SU-DHL-6 (cell line): ENCODE measurements around the gene PXK.
"Not testable (repeated sequence)": the region's sequence is repeated elsewhere in the genome, so short reads cannot be mapped to it uniquely, and the experiment has no call there.

Experiments used
- H2AFZ ChIP-seq: fragments of 200-600 bp; sonication (generic); 2 replicates; pipeline ENCODE4 v1.6.1; 2014; ENCODE audit warnings: low read depth, mild to moderate bottlenecking, moderate library complexity, mixed read lengths, antibody characterized with exemption, low read length; ENCODE audit not compliant: severe bottlenecking
- H3F3A ChIP-seq: fragments of 200-600 bp; shearing (Covaris generic); 2 replicates; pipeline ENCODE4 v1.6.0; 2016; ENCODE audit warnings: antibody characterized with exemption, mild to moderate bottlenecking; ENCODE audit not compliant: insufficient read depth
- H3K27ac ChIP-seq: fragments of 200-600 bp; sonication (generic); 2 replicates; pipeline ENCODE4 v1.5.1; 2016; ENCODE audit warnings: low read depth, mild to moderate bottlenecking, low read length, moderate library complexity, mixed read lengths
- H3K27me3 ChIP-seq: fragments of 200-600 bp; sonication (generic), shearing (Covaris generic); 2 replicates; pipeline ENCODE4 v1.6.0; 2014; ENCODE audit warnings: mild to moderate bottlenecking, low read length
- H3K36me3 ChIP-seq: fragments of 200-600 bp; sonication (generic); 2 replicates; pipeline ENCODE4 v1.6.1; 2014; ENCODE audit warnings: mild to moderate bottlenecking, low read length, mixed read lengths
- H3K4me2 ChIP-seq: fragments of 300-600, 200-600 bp; shearing (Covaris generic), sonication (generic); 2 replicates; pipeline ENCODE4 v1.6.0; 2014; ENCODE audit warnings: low read length, low read depth, mild to moderate bottlenecking; ENCODE audit not compliant: poor library complexity, severe bottlenecking
- H3K4me3 ChIP-seq: fragments of 200-600 bp; sonication (generic); 2 replicates; pipeline ENCODE4 v1.5.1; 2014; ENCODE audit warnings: antibody characterized with exemption, low read length, mild to moderate bottlenecking, mixed read lengths; ENCODE audit not compliant: insufficient read depth, poor library complexity, severe bottlenecking
- H3K79me2 ChIP-seq: fragments of 200-600 bp; sonication (generic); 2 replicates; pipeline ENCODE4 v1.6.1; 2014; ENCODE audit warnings: mild to moderate bottlenecking, low read length, moderate library complexity; ENCODE audit not compliant: insufficient read depth
- H3K9ac ChIP-seq: fragments of 200-600 bp; sonication (generic); 2 replicates; pipeline ENCODE4 v1.7.0; 2014; ENCODE audit warnings: mild to moderate bottlenecking, low read length
- H3K9me2 ChIP-seq: fragments of 200-600 bp; sonication (generic); replicated peaks from 2 replicates; pipeline ENCODE4 v1.6.1; 2014; ENCODE audit warnings: low read length; ENCODE audit not compliant: insufficient read depth
- H3K9me3 ChIP-seq: fragments of 200-600 bp; sonication (generic); 2 replicates; pipeline ENCODE4 v1.6.1; 2014; ENCODE audit warnings: low read length, mixed read lengths; ENCODE audit not compliant: insufficient read depth
- H4K20me1 ChIP-seq: fragments of 200-600 bp; sonication (generic); 2 replicates; pipeline ENCODE4 v1.6.1; 2014; ENCODE audit warnings: low read depth, mild to moderate bottlenecking, antibody characterized with exemption, low read length, moderate library complexity, mixed read lengths
- EZH2phosphoT487 ChIP-seq: fragments of 200-600 bp; sonication (generic), shearing (Covaris generic); conservative IDR thresholded peaks from 2 replicates; pipeline ENCODE4 v1.6.1; 2018; ENCODE audit warnings: mild to moderate bottlenecking, antibody characterized with exemption, low read length, moderate library complexity, mixed read lengths
- TF ChIP-seq, protein P1 (sequence below): fragments of 200-600 bp; sonication (generic); IDR thresholded peaks from one replicate; pipeline ENCODE4 v1.5.1; 2017; ENCODE audit warnings: antibody characterized with exemption, mild to moderate bottlenecking, low read length, moderate library complexity; ENCODE audit not compliant: insufficient read depth, poor library complexity, severe bottlenecking

Gene PXK

DNA sequence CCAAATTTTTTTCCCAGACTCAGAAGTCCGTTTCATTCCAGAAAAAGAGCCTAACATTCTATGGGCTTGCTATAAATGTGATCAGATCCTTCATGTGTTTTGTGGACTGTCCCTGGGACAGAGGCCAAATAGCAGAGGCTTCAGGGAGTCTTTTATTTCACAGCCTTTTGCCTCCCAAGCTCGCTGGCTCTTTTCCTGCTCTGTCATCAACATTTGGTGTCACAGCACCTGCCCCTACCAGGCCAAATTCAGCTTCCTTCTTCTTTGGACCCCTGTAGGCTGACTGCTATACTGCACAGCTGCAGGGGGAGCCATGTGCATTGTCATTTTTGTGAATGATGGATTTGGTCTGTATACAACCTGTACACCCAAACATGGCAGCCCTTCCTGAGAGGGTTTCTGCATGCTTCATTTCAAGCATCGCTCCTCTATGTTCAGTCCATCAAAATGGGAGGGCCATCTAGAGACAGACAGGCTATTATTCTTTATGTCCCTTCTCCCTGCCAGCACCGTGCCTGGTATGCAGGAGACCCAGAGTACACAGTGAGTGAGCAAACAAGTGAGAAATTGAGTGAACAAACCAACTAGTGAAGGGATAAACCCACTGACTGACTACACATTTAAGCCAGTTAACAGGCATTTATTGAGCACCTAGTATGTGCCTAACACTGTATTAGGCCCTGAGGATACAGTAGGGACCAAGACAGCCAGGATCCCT lies 44.5 kb upstream of the PXK start:
- Histone ChIP-seq H3K9me3 (no peaks in the 10 kb centered on the region), H3F3A (no peaks in the 10 kb centered on the region), H3K9ac (no peak overlapping the region), H3K27ac (no peak overlapping the region), H3K4me2 (no peak overlapping the region), H3K9me2 (no peaks in the 10 kb centered on the region), H3K79me2 (no peaks in the 10 kb centered on the region), H3K36me3 (no peaks in the 10 kb centered on the region), H3K4me3 (no peak overlapping the region), H3K27me3 (no peaks in the 10 kb centered on the region), H2AFZ (no peak overlapping the region), H4K20me1 (no peaks in the 10 kb centered on the region)
- TF ChIP-seq, protein P1, sequence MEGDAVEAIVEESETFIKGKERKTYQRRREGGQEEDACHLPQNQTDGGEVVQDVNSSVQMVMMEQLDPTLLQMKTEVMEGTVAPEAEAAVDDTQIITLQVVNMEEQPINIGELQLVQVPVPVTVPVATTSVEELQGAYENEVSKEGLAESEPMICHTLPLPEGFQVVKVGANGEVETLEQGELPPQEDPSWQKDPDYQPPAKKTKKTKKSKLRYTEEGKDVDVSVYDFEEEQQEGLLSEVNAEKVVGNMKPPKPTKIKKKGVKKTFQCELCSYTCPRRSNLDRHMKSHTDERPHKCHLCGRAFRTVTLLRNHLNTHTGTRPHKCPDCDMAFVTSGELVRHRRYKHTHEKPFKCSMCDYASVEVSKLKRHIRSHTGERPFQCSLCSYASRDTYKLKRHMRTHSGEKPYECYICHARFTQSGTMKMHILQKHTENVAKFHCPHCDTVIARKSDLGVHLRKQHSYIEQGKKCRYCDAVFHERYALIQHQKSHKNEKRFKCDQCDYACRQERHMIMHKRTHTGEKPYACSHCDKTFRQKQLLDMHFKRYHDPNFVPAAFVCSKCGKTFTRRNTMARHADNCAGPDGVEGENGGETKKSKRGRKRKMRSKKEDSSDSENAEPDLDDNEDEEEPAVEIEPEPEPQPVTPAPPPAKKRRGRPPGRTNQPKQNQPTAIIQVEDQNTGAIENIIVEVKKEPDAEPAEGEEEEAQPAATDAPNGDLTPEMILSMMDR: peak; percentile 10
- TF ChIP-seq EZH2phosphoT487: no peak

DNA sequence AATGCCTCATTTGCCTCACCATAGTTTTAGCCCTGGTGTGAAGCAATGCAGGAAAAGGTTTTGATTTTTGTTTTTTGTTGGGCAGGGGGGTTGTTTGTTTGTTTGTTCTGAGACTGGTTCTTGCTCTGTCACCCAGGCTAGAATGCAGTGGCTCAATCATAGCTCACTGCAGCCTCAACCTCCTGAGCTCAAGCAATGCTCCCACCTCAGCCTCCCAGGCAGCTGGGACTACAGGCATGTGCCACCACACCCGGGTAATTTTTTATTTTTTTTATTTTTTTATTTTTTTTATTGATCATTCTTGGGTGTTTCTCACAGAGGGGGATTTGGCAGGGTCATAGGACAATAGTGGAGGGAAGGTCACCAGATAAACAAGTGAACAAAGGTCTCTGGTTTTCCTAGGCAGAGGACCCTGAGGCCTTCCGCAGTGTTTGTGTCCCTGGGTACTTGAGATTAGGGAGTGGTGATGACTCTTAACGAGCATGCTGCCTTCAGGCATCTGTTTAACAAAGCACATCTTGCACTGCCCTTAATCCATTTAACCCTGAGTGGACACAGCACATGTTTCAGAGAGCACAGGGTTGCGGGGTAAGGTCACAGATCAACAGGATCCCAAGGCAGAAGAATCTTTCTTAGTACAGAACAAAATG lies 43.6 kb upstream of the PXK start:
- H3K4me3 ChIP-seq, H3K36me3 ChIP-seq, H2AFZ ChIP-seq, H3K27me3 ChIP-seq, H3K27ac ChIP-seq, H3F3A ChIP-seq, H3K4me2 ChIP-seq, H3K9me3 ChIP-seq, H3K9ac ChIP-seq, H3K9me2 ChIP-seq, H4K20me1 ChIP-seq, H3K79me2 ChIP-seq: not testable (repeated sequence)

GRCh38 chr3:58290446-58290845 lies 42.2 kb upstream of the PXK start:
- H3K79me2 ChIP-seq, H3K27me3 ChIP-seq, H3K4me3 ChIP-seq, H3K9me2 ChIP-seq, H3K9me3 ChIP-seq, H3K27ac ChIP-seq, H3K36me3 ChIP-seq, H4K20me1 ChIP-seq, H2AFZ ChIP-seq, H3F3A ChIP-seq, H3K4me2 ChIP-seq, H3K9ac ChIP-seq: not testable (repeated sequence)

DNA sequence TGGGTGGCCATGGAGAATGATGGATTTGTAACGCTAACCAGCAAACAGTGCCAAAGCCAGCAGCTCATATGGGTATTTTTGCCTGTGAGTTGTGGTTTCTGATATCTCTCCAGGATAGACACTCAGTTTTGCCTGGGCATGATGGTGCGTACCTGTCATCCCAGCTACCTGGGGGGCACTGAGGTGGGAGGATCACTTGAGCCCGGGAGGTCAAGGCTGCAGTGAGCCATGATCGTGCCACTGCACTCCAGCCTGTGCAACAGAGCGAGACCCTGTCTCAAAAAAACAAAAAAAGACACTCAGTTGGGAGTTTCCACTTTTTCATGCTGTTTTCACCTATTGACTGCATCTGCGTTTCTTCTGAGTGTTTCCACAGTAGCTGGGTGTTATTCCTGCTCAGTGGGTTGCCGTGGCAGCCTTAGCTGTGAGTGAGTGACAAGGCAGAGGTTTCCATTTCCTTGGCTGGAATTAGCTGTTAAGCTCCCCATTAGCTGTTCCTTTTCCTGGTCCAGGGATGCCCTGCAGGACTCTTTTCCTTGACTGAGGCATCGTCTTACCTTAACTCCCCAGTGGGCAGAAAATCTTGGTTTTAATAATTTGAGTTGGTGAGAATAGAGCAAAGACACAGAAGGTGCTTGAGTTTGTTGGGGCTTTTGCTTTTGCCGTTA lies 40.9 kb upstream of the PXK start:
- Histone ChIP-seq H3K9ac (no peak overlapping the region), H3K4me2 (no peak overlapping the region), H3K4me3 (no peak overlapping the region), H3K9me2 (no peaks in the 10 kb centered on the region), H3K27ac (no peak overlapping the region), H3K36me3 (no peaks in the 10 kb centered on the region), H3F3A (no peaks in the 10 kb centered on the region), H2AFZ (no peak overlapping the region), H3K79me2 (no peaks in the 10 kb centered on the region), H3K27me3 (no peaks in the 10 kb centered on the region), H4K20me1 (no peaks in the 10 kb centered on the region), H3K9me3 (no peaks in the 10 kb centered on the region)
- no peak for TF ChIP-seq EZH2phosphoT487
- TF ChIP-seq, protein P1: no peak
